SK-N-SH treated with all-trans-retinoic acid at 6 μM for 48 hours (cell line): ENCODE results near the gene EIF4EBP3.

Experiments
- ATAC-seq: fragments of 200-7000 bp; cut with Tn5 transposase; 3 replicates; pipeline ENCODE4 v1.9.1; 2020; ENCODE audit warnings: mild to moderate bottlenecking, moderate library complexity
- BACH2 ChIP-seq: fragments of 250-450 bp; sonication (Bioruptor Pico); IDR thresholded peaks from 2 replicates; pipeline ENCODE4 v1.9.0; 2021; ENCODE audit warnings: mild to moderate bottlenecking, borderline replicate concordance
- CSDC2 ChIP-seq: fragments of 250-450 bp; sonication (Bioruptor Pico); IDR thresholded peaks from 2 replicates; pipeline ENCODE4 v1.5.0; 2020; ENCODE audit warnings: mild to moderate bottlenecking, moderate library complexity
- ESRRG ChIP-seq: fragments of 250-450 bp; sonication (Bioruptor Pico); IDR thresholded peaks from 2 replicates; pipeline ENCODE4 v1.6.1; 2021; ENCODE audit warnings: mild to moderate bottlenecking
- GLIS3 ChIP-seq: fragments of 250-450 bp; sonication (Bioruptor Pico); IDR thresholded peaks from 2 replicates; pipeline ENCODE4 v1.5.0; 2020; ENCODE audit warnings: mild to moderate bottlenecking, moderate library complexity
- ISL1 ChIP-seq: fragments of 250-450 bp; sonication (Bioruptor Pico); IDR thresholded peaks from 2 replicates; pipeline ENCODE4 v2.1.2; 2022; ENCODE audit warnings: mild to moderate bottlenecking, moderate library complexity
- RARB ChIP-seq: fragments of 250-450 bp; sonication (Bioruptor Pico); IDR thresholded peaks from 2 replicates; pipeline ENCODE4 v1.8.0; 2021; ENCODE audit warnings: mild to moderate bottlenecking, moderate library complexity
- TCF4 ChIP-seq: fragments of 250-450 bp; sonication (Bioruptor Pico); IDR thresholded peaks from 2 replicates; pipeline ENCODE4 v1.8.0; 2021; ENCODE audit warnings: mild to moderate bottlenecking, moderate library complexity, borderline replicate concordance
- ZC3H10 ChIP-seq: fragments of 250-450 bp; sonication (Bioruptor Pico); IDR thresholded peaks from 2 replicates; pipeline ENCODE4 v1.5.1; 2021; ENCODE audit warnings: mild to moderate bottlenecking, moderate library complexity
- ZFP3 ChIP-seq: fragments of 250-450 bp; sonication (Bioruptor Pico); IDR thresholded peaks from 2 replicates; pipeline ENCODE4 v1.5.0; 2020; ENCODE audit warnings: mild to moderate bottlenecking, moderate library complexity
- ZNF565 ChIP-seq: fragments of 450-650 bp; formaldehyde crosslinking; conservative IDR thresholded peaks from 2 replicates; pipeline ENCODE4 v1.5.0; 2020; ENCODE audit warnings: low read depth, mild to moderate bottlenecking, moderate library complexity
- ZNF70 ChIP-seq: fragments of 450-650 bp; formaldehyde crosslinking; IDR thresholded peaks from 2 replicates; pipeline ENCODE4 v1.5.0; 2020; ENCODE audit warnings: mild to moderate bottlenecking, moderate library complexity
- ZNF8 ChIP-seq: fragments of 450-650 bp; formaldehyde crosslinking; IDR thresholded peaks from 2 replicates; pipeline ENCODE4 v1.5.0; 2020; ENCODE audit warnings: mild to moderate bottlenecking, moderate library complexity
- TF ChIP-seq, protein P1 (sequence below): fragments of 250-450 bp; sonication (Bioruptor Pico); IDR thresholded peaks from 2 replicates; pipeline ENCODE4 v1.8.0; 2021; ENCODE audit warnings: low read depth, mild to moderate bottlenecking, moderate library complexity, borderline replicate concordance
- TF ChIP-seq, protein P2 (sequence below): fragments of 250-450 bp; sonication (Bioruptor Pico); IDR thresholded peaks from 2 replicates; pipeline ENCODE4 v1.5.1; 2021; ENCODE audit warnings: mild to moderate bottlenecking, moderate library complexity
- TF ChIP-seq, protein P3 (sequence below): fragments of 250-450 bp; sonication (Bioruptor Pico); IDR thresholded peaks from 2 replicates; pipeline ENCODE4 v1.5.1; 2020; ENCODE audit warnings: low read depth, mild to moderate bottlenecking, moderate library complexity
- TF ChIP-seq, protein P4 (sequence below): fragments of 250-450 bp; sonication (Bioruptor Pico); IDR thresholded peaks from 2 replicates; pipeline ENCODE4 v1.5.0; 2020; ENCODE audit warnings: mild to moderate bottlenecking, moderate library complexity
- TF ChIP-seq, protein P5 (sequence below): fragments of 250-450 bp; sonication (Bioruptor Pico); IDR thresholded peaks from 2 replicates; pipeline ENCODE4 v1.8.0; 2020; ENCODE audit warnings: mild to moderate bottlenecking, moderate library complexity, borderline replicate concordance

EIF4EBP3 gene

DNA sequence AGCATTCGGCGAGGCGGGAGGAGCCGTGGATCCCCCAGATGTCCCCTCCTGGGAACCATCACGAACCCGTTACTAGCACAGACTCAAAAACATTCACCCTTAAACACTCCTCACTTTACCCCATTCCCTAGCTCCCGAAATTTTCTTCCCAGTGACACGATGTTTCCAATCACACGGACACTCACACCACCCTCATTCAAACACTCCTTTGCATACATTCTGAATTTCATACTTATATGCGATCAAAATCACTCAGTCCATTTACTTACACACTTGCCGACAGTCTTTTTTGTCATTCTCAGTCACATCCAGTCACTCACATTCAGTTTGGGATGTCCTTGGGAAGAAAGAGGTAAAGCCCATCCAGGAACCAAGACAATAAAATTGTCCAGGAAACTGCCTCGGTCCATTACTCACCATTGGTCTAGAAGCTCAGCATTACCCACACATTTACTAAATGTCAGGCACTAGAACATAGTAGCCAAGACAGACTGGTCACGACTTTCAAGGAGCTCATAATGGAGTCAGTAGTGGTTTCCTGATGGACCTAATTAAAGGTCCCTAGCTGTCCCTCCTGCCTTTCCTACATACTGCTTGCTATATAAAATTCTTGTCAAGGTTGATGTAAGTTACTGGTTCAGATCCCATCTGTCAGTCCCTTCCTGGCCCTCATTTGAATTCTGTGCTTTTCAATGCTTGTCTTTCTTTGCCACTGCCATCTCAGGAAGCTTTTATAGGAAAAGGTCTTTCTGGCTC lies 17.7 kb downstream of the EIF4EBP3 start:
- TF ChIP-seq, protein P1, sequence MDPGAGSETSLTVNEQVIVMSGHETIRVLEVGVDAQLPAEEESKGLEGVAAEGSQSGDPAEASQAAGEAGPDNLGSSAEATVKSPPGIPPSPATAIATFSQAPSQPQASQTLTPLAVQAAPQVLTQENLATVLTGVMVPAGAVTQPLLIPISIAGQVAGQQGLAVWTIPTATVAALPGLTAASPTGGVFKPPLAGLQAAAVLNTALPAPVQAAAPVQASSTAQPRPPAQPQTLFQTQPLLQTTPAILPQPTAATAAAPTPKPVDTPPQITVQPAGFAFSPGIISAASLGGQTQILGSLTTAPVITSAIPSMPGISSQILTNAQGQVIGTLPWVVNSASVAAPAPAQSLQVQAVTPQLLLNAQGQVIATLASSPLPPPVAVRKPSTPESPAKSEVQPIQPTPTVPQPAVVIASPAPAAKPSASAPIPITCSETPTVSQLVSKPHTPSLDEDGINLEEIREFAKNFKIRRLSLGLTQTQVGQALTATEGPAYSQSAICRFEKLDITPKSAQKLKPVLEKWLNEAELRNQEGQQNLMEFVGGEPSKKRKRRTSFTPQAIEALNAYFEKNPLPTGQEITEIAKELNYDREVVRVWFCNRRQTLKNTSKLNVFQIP (CRISPR knock-in tag) = no peak
- TF ChIP-seq CSDC2 (CRISPR knock-in tag) = no peak
- no peak for TF ChIP-seq ZNF565 (CRISPR knock-in tag)
- TF ChIP-seq RARB (CRISPR knock-in tag) = no peak
- no peak for TF ChIP-seq ZFP3 (CRISPR knock-in tag)
- no peak for TF ChIP-seq ZNF8
- no peak for TF ChIP-seq GLIS3 (CRISPR knock-in tag)
- TF ChIP-seq, protein P2, sequence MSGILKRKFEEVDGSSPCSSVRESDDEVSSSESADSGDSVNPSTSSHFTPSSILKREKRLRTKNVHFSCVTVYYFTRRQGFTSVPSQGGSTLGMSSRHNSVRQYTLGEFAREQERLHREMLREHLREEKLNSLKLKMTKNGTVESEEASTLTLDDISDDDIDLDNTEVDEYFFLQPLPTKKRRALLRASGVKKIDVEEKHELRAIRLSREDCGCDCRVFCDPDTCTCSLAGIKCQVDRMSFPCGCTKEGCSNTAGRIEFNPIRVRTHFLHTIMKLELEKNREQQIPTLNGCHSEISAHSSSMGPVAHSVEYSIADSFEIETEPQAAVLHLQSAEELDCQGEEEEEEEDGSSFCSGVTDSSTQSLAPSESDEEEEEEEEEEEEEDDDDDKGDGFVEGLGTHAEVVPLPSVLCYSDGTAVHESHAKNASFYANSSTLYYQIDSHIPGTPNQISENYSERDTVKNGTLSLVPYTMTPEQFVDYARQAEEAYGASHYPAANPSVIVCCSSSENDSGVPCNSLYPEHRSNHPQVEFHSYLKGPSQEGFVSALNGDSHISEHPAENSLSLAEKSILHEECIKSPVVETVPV = no peak
- TF ChIP-seq, protein P3, sequence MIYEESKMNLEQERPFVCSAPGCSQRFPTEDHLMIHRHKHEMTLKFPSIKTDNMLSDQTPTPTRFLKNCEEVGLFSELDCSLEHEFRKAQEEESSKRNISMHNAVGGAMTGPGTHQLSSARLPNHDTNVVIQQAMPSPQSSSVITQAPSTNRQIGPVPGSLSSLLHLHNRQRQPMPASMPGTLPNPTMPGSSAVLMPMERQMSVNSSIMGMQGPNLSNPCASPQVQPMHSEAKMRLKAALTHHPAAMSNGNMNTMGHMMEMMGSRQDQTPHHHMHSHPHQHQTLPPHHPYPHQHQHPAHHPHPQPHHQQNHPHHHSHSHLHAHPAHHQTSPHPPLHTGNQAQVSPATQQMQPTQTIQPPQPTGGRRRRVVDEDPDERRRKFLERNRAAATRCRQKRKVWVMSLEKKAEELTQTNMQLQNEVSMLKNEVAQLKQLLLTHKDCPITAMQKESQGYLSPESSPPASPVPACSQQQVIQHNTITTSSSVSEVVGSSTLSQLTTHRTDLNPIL (CRISPR knock-in tag) = no peak
- TF ChIP-seq ISL1 (CRISPR knock-in tag) = no peak
- TF ChIP-seq BACH2 (CRISPR knock-in tag) = no peak
- no peak for TF ChIP-seq ESRRG
- no peak for TF ChIP-seq ZNF70
- no peak; the same call in 2 of the 3 replicates for ATAC-seq

DNA sequence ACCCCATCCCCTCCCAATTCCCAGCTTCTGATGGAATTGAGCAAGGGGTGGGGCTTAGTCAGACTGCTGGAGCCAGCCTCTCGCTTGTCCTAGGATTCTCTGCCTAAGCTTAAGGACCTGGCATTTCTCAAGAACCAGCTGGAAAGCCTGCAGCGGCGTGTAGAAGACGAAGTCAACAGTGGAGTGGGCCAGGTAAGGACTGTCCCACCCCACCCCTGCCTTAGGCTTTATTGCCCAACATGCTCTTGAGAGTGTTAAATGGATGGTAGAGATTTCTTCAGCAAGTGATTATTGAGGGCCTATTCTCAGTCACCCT lies 18.3 kb downstream of the EIF4EBP3 start:
- TF ChIP-seq, protein P2 = no peak
- TF ChIP-seq TCF4 (CRISPR knock-in tag) (no peak), ZNF8 (no peak), ZC3H10 (CRISPR knock-in tag) (no peak), ZNF565 (CRISPR knock-in tag) (no peak), CSDC2 (CRISPR knock-in tag) (no peak), ZNF70 (no peak), GLIS3 (CRISPR knock-in tag) (no peak), RARB (CRISPR knock-in tag) (no peak), ZFP3 (CRISPR knock-in tag) (no peak)
- TF ChIP-seq, protein P4, sequence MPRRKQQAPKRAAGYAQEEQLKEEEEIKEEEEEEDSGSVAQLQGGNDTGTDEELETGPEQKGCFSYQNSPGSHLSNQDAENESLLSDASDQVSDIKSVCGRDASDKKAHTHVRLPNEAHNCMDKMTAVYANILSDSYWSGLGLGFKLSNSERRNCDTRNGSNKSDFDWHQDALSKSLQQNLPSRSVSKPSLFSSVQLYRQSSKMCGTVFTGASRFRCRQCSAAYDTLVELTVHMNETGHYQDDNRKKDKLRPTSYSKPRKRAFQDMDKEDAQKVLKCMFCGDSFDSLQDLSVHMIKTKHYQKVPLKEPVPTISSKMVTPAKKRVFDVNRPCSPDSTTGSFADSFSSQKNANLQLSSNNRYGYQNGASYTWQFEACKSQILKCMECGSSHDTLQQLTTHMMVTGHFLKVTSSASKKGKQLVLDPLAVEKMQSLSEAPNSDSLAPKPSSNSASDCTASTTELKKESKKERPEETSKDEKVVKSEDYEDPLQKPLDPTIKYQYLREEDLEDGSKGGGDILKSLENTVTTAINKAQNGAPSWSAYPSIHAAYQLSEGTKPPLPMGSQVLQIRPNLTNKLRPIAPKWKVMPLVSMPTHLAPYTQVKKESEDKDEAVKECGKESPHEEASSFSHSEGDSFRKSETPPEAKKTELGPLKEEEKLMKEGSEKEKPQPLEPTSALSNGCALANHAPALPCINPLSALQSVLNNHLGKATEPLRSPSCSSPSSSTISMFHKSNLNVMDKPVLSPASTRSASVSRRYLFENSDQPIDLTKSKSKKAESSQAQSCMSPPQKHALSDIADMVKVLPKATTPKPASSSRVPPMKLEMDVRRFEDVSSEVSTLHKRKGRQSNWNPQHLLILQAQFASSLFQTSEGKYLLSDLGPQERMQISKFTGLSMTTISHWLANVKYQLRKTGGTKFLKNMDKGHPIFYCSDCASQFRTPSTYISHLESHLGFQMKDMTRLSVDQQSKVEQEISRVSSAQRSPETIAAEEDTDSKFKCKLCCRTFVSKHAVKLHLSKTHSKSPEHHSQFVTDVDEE (CRISPR knock-in tag) = no peak
- TF ChIP-seq, protein P3 (CRISPR knock-in tag) = no peak
- TF ChIP-seq, protein P5, sequence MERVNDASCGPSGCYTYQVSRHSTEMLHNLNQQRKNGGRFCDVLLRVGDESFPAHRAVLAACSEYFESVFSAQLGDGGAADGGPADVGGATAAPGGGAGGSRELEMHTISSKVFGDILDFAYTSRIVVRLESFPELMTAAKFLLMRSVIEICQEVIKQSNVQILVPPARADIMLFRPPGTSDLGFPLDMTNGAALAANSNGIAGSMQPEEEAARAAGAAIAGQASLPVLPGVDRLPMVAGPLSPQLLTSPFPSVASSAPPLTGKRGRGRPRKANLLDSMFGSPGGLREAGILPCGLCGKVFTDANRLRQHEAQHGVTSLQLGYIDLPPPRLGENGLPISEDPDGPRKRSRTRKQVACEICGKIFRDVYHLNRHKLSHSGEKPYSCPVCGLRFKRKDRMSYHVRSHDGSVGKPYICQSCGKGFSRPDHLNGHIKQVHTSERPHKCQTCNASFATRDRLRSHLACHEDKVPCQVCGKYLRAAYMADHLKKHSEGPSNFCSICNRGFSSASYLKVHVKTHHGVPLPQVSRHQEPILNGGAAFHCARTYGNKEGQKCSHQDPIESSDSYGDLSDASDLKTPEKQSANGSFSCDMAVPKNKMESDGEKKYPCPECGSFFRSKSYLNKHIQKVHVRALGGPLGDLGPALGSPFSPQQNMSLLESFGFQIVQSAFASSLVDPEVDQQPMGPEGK (CRISPR knock-in tag) = no peak

More for the DNA sequence above, 18.3 kb downstream of the EIF4EBP3 start:
- ATAC-seq = no peak
